Measurements from ENCODE around the gene SIVA1. TPM values are rescaled to one million over a fixed set of nuclear protein-coding genes. Genes with fewer than 3 reads are reported as not detected.

The SIVA1 gene
- total RNA-seq, 1 donor from 2014 or later = 298 TPM

GRCh38 chr14:104788161-104788818 is 35.3 kb downstream of the SIVA1 start:
- DNase-seq (ENCODE audit: low read depth) = no peak
- no peak for TF ChIP-seq CTCF (conservative IDR thresholded peaks at IDR 0.05; ENCODE audit: low read depth, low read length)
- no peak overlapping the region for H3K4me3 ChIP-seq (ENCODE audit: low read depth, low read length)

DNA sequence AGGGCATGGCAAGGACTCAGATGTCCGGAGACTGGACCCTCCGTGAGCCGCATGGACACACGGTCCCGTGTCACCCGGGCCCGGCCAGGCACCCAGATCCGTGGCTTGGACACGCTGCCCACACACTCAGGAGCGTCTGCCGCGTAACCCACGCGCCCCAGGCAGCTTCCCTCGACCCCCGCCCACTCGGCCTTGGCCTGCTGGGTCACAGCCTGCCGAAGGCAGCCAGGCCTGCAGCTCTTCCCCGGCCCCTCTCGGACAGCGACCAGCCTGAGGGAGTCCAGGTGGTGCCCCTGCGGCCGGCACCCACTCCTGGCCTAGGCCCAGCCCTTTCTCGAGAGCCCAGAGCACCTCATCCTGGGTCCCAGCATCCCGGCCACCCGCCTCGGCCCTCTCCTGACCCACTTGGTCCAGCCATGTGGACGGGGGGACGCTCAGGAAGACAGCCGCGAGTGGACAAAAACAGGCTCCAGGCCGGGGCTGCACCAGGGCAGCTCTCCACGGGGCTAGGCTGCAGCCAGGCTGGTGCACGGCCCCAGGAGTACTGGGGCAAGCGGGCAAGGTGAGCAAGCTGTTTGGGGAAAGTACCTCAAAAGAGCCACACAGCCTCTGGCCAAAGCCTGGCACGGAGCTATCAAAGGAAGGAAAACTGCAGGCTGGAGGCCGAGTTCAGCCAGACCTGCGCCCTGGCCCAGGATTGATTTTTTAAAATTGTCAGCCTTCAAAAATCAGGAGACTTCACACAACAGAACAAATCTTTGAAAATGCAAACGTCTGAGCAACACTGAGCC is 36.1 kb downstream of the SIVA1 start:
- no peak for TF ChIP-seq CTCF (conservative IDR thresholded peaks at IDR 0.05; ENCODE audit: low read depth, low read length)
- no peak overlapping the region for H3K4me3 ChIP-seq (ENCODE audit: low read depth, low read length)
- no peak for DNase-seq (ENCODE audit: low read depth)

- TF ChIP-seq CTCF (conservative IDR thresholded peaks at IDR 0.05; ENCODE audit: low read depth, low read length) = no peak
- H3K4me3 ChIP-seq (ENCODE audit: low read depth, low read length) = no peak overlapping the region
- no peak for DNase-seq (ENCODE audit: low read depth)
Observed at GRCh38 chr14:104789752-104790743, 37.1 kb downstream of the SIVA1 start.

GRCh38 chr14:104791425-104791824 is 38.5 kb downstream of the SIVA1 start:
- no peak for DNase-seq (ENCODE audit: low read depth)
- no peak for TF ChIP-seq CTCF (conservative IDR thresholded peaks at IDR 0.05; ENCODE audit: low read depth, low read length)
- H3K4me3 ChIP-seq (ENCODE audit: low read depth, low read length) = no peak overlapping the region

DNA sequence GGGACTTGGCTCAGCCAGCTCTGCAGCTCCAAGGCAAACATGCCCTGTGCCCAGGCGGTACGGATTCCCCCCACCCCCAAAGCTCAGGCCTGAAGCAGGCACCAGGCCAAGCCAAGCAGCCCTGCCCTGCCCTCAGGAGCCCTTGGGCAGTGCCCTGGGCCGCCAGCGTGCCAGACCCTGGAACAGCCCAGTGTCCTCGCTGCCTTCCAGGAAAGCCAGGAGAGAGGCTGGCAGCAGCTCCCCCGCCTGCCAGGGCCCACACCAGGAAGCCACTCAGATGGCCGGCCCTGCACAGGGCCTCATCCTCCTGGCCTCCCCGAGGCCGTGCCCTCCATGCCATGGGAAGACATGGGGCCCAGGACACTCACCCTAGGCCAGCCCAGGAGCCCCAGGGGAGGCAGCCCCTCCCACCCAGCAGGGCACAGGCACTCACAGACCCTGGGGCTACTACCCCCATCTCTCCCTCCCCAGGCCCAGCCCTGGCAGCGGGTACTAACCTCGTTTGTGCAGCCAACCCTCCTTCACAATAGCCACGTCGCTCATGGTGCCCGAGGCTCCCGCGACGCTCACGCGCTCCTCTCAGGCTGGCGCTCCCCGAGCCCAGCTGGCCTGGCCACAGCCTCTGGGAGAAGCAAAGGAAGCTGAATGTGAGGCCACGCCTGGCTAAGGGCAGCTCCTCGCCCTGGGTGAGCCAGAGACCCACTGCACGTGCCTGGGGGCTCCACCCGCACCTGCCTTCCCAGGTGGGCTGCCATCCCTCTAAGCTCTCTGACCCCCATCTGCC is 39.3 kb downstream of the SIVA1 start:
- no peak for TF ChIP-seq CTCF (conservative IDR thresholded peaks at IDR 0.05; ENCODE audit: low read depth, low read length)
- H3K4me3 ChIP-seq (ENCODE audit: low read depth, low read length) = no peak overlapping the region
- no peak for DNase-seq (ENCODE audit: low read depth)
